Umbilical cord (tissue), 2 donors: ENCODE data around the gene TGM1. TPM values are rescaled to one million over a fixed set of nuclear protein-coding genes. Genes with fewer than 3 reads are reported as not detected.

ENCODE experiments used
- DNase-seq: peaks from one replicate; pipeline ENCODE4 v3.0.0-alpha.2; 2015; ENCODE audit warnings: low spot score
- total RNA-seq: library from RNA; depleted of rRNA; stranded (reverse); fragments of >200 nt; gene quantifications from one replicate; pipeline ENCODE4 v1.2.3, GENCODE V29; 2014; ENCODE audit warnings: low replicate concordance; ENCODE audit not compliant: insufficient read depth

TGM1 gene
- total RNA-seq, 1 donor from 2014 or later = 9.4 TPM

- peak; percentile 91 for DNase-seq
Observed at GRCh38 chr14:24271134-24271833, 8.3 kb upstream of the TGM1 start, which contains the start of gene RABGGTA. TSS of gene RABGGTA (minus strand) at chr14:24271597. CDS start at chr14:24271115, 482 bp downstream.

GRCh38 chr14:24270537-24271133 is 7.7 kb upstream of the TGM1 start:
- DNase-seq = no peak

GRCh38 chr14:24269910-24270536 is 7.0 kb upstream of the TGM1 start:
- DNase-seq = no peak

- DNase-seq = no peak
Observed at GRCh38 chr14:24269368-24269767, 6.4 kb upstream of the TGM1 start.

GRCh38 chr14:24268225-24268624 is 5.2 kb upstream of the TGM1 start:
- DNase-seq = no peak

- no peak for DNase-seq
Observed at GRCh38 chr14:24267516-24267915, 4.5 kb upstream of the TGM1 start.

GRCh38 chr14:24266344-24267244 is 3.6 kb upstream of the TGM1 start:
- no peak for DNase-seq

- peak; percentile 55 for DNase-seq
Observed at GRCh38 chr14:24264298-24264697, 1.3 kb upstream of the TGM1 start.

- no peak for DNase-seq
Observed at GRCh38 chr14:24263848-24264247, 871 bp upstream of the TGM1 start.

- DNase-seq = no peak
Observed at GRCh38 chr14:24261969-24262327, 1.0 kb downstream of the TGM1 start.

- no peak for DNase-seq
Observed at GRCh38 chr14:24261256-24261968, 1.6 kb downstream of the TGM1 start.

GRCh38 chr14:24260780-24261157 is 2.2 kb downstream of the TGM1 start:
- DNase-seq = no peak

- no peak for DNase-seq
Observed at GRCh38 chr14:24260026-24260779, 2.8 kb downstream of the TGM1 start.

GRCh38 chr14:24259282-24260025 is 3.5 kb downstream of the TGM1 start:
- peak; percentile 79 for DNase-seq

GRCh38 chr14:24258548-24259265 is 4.3 kb downstream of the TGM1 start:
- no peak for DNase-seq

GRCh38 chr14:24258119-24258518 is 4.9 kb downstream of the TGM1 start:
- DNase-seq = no peak

GRCh38 chr14:24256960-24257359 is 6.0 kb downstream of the TGM1 start:
- no peak for DNase-seq

GRCh38 chr14:24255931-24256711 is 6.9 kb downstream of the TGM1 start:
- DNase-seq = no peak
